HG03196 (cell line): ENCODE measurements around the gene GPR161.
A peak's percentile ranks its signal among the peaks of the same experiment; 100 is the strongest.
"Not testable (repeated sequence)": the region's sequence is repeated elsewhere in the genome, so short reads cannot be mapped to it uniquely, and the experiment has no call there.

ENCODE experiments used
- ATAC-seq: cut with Tn5 transposase; IDR thresholded peaks from one replicate; pipeline ENCODE4 v1.9.1; 2021; ENCODE audit not compliant: unreplicated experiment

Gene GPR161

DNA sequence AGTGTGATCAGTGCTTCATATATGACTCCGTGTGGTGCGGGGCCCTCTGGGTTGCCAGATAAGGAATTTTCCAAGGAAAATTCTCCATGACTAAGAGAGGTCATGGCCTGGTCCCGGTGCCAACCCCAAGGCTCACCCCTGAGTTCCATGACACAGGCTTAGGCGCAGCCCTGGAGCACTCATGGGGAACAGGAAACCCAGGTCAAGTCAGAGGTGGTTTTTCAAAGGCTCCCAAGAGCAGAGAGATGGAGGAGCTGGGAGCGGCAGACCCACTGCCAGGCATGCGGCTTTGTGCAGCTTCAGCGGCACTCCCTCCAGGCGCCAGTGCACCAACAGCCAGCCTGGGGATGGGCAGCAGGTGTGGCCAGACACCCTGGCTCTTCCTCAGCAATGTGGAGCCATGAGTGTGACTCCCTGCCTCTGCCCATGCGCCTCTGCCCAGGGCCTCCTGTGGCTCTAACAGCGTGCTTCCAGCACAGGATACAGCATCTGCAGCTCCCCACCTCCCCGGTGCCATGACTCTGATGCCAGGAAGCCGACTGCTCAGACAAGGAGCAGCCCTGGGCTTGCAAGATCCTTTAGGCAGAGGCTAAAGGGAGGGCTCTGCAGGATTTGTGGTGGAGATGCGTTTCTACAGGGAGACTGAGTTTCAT is 47.3 kb downstream of the GPR161 start:
- no peak for ATAC-seq

DNA sequence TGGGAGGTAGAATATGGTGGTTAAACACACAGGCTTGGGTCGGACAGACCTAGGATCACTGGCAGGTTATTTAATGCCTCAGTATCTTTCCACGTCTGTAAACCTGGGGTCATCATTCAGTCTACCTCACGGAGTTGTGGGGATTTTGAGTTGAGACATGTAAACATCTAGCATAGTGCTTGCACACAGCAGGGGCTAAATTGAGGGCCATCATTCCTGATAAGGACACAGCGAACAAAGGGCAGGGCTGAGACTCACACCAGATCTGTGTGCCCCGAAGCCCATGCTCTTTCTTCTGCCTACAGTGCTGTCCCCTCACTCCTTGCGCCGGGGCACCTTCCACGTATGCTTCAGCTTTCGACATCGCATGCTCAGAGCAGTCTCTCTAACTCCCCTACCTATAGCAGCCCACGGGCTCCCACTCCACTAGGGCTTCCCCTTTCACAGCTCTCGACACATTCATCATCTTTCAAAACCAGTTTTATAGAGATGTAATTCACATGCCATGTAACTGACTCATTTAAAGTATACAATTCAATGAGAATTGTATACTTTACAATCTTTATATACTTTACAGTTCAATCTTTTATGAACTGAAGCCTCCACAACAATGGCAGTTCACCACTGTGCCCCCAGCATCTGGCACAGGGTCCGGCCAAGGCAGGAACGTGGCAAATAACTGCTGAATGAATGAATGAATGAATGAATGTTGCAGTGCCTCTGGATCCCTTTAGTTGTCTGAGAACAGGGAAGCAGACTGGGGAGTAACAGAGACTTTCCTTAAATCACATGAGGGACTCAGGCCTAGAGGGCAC is 48.0 kb downstream of the GPR161 start:
- ATAC-seq = no peak

DNA sequence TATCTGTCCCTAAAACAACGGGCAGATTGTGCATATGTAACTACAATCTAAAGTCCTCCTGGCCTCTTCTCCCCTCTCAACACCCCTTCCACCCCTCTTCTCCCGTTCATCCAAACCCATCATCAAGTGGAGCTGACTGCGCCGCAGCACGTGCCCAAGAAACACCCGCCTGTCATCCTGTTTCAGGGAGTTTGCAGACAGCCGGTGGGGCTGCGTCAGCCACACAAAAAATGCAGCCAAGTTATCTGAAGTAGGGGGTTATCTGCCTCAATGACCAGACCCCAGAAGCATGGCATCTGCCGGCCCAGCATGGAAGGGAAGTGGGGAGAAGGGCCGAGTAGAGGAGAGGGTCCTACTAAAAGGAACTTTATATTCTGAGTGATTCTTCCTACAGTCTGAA is 49.0 kb downstream of the GPR161 start:
- ATAC-seq = no peak

DNA sequence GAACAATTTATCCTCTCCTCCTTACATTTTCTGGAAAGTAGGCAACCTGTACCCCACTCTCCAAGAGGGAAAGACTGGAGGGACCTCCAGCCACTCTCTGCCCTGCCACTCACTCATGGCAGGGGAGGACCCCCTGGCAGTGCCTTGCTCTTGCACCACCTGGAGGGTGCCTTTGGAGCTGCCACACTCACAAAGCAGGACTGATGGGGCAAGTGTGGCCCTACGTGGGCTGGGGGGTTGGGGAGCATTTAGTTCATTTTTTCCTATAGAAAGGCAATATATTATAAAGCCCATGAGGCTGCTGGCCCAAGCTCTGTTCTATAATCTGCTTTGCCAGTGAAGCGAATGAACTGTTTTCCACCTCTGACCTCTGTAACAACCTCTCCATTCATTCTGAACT is 50.3 kb downstream of the GPR161 start:
- no peak for ATAC-seq

DNA sequence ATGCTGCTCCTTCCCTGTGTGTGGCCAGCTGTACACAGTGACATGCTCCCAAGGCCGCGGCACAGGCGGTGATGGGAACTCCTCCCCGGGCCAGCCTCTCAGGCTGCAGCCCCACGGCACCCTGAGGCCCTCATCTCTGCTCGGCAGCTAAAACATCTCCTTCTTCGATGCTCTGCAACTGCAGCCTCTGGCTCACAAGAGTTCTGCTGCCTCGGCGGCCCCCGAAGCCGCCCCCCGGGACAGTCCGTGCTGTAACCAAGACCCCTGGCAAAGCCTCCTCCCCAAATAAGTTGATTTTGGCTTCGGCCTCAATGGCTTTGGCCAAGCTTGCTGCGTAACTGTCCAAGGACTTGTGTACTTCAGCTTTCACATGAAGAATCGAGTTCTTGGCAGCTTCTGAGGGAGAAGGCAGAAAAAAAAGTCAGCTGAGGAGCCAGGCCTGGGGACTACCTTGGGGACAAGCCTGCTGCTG is 51.3 kb downstream of the GPR161 start:
- no peak for ATAC-seq

DNA sequence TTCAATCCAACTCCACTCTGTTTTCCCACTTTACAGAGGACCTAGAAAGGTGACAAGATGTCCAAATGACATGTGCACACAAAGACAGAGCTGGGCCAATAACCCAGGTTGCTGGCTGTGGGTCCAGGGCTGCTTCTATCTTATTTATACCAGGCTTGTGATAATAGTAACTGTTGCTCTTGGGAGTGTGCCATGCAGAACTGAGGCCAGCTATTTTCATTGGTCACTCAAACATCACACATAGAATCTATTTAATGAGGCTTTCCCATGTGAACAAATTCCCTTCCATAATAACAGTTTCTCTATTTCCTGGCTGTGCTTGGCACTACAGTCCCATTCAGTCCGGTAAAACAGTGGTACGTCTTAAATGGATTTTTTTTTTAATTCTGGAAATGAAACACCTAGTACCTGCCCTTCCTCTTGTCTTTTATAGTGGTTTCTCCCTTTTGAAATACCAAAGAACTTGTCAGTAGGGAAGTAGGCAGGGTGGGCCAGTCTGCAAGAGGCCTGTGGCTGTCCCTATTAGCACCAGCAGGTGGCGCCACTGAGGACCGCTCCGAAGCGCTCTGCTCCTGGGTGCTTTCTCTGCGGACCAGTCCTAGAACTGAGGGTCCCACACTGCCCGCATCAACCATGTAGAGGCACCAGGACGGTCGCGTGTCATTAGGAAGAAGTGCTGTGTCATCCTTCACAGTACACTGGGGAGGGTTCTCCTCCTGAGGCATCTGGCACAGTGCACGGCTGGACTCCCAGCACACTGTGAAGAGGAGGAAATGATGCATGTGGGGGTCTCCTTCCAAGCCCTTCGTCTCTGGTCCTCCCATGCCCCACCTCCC is 52.1 kb downstream of the GPR161 start:
- ATAC-seq = peak; percentile 41

DNA sequence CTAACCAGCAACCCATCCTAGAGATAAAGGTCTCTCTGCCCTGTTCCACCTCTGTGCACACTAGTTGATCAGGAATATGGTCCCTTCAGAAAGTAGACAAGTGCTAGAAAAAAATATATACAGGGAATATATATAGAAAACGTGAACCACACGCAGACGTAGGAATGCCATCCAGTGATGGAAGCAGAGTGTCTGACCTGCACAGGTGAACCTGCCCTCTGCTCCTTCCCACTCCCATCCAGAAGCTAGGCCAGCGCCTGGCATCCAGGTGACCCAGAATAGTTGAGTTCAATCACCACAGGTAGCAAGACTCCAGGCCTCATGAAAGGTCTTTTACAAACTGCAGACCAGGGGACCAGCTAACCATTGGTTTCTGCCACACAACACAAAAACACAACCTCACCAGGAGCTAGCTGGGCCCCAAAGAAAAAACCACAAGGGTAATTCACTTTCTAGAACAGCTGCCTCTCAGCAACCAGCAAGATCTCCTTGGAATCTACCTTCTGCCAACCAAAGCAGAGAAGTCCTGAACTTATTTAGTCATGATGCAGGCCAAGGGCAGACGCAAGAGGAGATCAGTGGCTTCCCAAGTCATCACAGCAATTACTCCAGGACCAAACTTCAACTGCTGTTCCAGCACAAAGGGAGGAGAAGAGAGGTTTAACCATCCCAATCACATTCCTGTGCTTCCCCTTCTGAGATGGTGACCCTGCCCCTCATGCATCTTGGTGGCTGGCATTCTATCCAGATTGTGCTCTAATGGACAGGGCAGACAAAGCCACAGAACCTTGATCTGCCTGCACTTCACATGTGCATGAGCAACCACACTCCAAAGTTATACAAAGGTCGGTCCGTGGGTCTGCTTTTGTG is 53.0 kb downstream of the GPR161 start:
- no peak for ATAC-seq

DNA sequence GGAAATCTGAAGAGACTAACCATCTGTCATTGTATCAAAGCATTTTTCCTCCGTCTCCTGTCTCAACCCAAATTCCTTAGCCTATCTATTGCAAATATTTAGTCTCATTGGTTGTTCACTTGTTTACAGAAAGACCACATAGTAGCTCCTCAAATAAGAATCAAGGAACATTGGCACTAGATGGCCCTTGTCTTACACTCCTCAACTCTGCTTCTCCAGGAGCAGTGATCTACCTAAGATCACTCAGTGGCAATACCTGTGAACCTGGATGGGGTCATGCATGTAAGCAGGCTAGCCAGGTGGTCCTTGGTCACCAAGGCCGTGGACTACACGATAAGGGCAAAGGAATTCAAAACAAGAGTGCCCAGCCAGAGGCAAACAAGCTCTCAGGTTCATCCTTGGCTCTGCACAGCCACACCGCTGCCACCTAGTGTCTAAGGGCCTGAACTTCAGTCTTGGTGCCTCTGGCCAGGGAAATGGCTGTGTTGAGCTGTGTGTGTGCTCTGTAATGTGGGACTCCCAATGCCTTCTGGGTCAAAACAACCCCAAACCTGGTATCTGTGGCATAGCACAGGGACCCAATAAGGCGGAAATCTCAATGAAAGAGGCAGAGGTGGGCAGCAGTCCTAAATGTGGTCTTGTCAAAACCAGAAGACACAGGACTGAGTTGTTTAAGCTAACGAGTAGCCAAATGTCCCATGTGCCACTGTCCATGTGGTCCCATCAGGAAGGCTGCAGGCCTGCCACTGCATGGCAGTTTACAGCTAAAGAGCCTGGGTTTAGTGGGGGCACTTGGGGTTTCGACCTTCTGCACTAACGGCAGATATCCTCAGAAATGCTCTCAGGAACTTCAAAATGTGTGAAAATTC is 54.5 kb downstream of the GPR161 start:
- ATAC-seq = peak; percentile 82

DNA sequence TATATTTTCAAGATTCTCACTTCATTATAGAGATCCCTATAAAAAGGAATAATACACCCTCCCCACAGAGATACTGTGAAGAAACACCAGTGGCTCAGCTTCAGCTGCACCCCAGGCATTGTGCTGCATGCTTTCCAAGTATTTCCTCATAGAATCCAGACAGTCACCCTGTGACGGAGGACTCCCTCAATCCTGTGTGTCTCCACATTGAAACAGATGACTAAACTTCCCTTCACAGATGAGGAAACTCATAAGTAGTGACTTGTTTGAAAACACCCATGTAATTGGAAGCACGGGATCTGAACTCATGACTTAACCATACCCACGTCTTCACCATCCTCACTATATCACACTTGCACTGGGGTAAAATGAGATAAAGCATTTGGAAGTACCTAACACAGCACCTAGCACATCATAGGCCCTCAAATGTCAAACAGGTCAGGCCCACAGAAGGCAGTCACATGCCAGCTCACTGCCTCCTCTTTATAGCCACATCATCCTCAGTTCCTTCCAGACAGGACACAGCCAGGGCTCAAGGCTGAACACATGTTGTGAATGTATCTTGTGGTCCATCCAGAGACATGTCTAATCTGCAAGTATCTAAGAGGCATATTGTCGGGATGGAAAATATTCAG is 55.2 kb downstream of the GPR161 start:
- ATAC-seq = no peak

DNA sequence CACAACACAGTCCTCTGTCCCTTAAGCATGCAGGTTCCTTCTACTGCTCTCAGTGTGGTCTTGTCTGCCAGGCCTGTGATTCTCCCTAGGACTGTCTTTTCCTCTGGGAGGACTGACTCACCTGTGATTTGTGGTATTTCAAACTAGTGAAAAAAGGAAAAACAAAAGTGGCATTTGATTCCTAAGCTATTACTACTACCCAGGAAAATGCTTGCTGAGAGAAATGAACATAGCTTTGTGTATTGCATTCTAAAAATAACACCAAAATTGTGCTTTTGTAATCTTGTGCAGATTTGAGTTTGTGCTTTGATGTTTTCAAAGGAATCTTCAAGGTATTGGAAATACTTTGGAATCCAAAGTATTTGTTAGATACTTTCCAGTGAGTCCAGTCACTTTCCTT is 57.0 kb downstream of the GPR161 start:
- ATAC-seq = no peak

DNA sequence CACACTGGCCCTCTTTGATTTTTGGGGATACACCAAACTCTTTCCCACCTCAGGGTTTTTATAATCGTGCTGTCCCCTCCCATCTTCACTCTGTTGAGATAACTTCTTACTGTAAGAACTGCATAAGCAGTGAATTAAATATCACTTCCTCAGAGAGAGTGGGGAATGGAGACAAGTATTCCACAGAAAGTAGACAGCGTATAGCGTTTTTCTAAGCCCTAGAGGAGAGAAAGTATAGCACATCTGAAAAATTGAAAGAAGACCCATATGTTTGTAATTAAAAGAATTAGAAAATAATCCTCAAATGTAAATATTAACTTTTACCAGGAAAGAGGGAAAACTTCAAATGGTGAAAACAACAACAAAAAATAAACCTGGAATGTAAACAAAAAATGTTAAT is 67.3 kb downstream of the GPR161 start:
- no peak for ATAC-seq

DNA sequence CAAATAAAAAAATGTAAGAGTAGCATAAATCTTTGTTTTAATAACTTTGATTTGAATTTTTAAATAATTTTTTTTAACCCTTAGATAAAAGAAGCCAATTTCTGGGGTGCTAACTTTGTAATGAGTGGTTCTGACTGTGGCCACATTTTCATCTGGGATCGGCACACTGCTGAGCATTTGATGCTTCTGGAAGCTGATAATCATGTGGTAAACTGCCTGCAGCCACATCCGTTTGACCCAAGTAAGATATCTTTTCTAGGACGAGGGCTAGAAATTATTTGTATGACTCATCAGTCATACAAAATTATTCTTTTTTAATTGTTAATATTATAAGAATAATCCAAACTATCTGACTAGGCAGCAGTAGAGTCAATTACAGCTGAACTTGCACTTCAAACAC is 71.2 kb downstream of the GPR161 start:
- ATAC-seq = no peak

DNA sequence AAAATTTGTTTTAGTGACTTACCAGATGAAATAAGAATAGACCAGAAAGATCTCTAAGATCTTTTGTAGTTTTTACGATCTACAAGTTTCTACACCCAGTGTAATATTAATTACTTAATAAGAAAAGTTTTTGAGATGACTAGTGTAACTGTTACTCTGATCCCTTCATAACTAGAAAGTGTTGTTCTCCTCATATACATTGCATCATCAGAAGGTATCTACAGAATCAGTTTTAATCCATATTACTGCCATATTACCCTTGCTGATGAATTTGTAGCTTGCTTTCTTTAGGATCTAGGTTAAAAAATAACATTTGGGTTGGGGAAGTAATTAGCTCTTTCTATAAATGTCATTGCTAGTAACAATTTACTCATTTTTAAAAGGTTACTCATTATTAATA is 72.5 kb downstream of the GPR161 start:
- no peak for ATAC-seq

DNA sequence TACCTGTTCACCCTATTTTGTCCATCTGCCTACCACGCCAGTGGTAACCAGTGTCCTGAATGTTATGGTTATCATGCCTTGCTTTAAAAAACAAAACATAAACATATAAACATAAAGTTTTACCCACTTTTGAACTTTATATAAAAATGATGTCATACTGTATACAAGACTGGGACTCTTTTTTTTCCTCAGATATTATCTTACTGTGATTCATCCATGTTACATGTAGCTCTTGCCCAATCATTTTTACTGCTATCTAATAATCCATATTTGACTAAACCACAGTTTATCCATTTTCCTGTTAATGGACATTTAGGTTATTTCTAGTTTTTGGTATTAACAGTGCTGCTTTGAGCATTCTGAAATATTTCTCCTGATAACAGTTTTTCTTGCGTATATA is 78.8 kb downstream of the GPR161 start:
- ATAC-seq = no peak

DNA sequence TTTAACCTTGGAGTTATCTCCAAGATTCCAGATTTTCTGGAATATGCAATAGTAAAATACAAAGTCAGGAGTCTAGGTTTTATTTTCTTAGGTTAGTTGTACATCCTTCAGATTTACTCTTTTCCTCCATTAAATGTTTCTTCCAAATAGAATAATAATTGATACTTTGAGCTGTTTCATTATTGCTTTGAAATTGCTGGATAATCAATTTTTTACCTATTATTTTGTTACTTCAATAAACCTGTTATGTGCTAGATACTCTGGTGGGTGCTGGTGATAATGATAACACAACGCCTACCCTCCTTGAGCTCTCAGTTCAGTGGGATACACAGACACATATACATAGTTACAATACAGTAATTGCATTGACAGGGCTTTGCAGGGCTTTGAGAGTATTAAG is 79.4 kb downstream of the GPR161 start:
- no peak for ATAC-seq

DNA sequence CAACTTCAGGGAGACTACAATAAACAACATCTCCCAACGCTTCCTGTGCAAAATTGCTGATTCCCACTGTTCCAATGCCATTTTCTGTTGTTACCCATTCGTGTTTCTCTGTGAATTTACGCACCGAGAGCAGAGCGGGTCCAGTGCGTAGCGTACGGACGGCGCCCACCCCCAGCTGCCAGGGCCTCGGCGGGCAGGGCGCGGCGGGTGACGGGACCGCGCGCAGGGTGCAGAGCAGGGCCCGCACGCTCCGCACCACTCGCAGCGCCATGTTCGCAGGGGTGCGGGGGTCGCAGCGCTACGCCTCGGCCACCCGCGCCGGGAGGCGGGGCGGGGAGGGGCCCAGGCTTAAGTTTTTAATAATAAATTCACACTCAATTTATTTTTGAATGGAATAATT is 80.6 kb downstream of the GPR161 start:
- ATAC-seq = not testable (repeated sequence)

DNA sequence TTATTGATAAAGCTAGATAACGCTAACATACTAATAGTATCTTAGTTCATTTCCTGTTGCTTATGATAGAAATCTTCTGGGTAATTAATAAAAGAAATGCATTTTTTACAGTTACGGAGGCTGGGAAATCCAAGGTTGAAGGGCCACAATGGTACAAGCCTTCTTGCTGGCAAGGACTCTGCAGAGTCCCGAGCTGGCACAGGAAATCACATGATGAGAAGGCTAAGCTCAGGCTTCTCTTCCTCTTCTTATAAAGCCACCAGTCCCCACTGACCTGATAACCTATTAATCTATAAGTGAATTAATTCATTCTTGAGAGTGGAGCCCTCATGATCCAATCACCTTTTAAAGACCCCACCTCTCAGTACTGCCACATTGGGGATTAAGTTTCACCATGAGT is 82.6 kb downstream of the GPR161 start:
- no peak for ATAC-seq

DNA sequence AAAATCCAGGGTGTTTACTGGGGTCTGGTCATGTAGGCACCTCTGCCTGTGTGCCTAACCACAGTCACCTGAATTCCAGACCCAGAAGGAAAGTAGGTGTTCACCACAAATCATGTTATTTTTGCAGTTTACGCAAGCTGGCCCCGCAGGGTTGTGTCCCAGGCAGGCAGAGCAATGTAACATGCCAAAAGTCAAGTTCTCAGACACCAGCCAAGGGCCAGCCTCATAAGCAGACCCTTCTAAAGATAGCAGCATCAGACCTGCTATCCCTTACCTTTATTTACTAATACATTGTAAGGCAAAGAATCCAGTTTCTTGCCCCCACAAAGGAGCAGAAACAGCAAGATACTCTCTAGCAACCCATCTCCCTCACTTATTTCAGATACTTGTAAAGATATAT is 83.0 kb downstream of the GPR161 start:
- ATAC-seq = no peak

DNA sequence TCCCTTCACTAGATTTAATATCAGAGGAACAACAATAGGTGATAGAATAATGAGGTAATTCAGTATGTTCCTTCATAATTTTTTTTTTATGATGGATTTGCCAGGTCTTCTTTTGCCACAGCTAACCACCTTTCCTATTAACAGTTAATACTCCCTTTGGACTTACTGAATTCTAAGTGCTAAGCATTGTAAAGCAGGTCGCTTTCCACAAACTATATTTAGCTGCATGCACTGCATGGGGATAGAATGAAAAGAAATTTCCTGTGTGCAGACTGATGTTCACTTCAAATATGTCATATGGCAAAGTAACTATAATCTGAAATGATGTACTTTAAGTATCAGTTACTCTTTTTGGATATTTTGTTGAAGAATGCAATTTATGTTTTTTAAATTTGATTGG is 85.8 kb downstream of the GPR161 start:
- ATAC-seq = no peak
